ENCODE measurements around the gene IRAK1.
A peak's percentile ranks its signal among the peaks of the same experiment; 100 is the strongest.

Gene IRAK1

DNA sequence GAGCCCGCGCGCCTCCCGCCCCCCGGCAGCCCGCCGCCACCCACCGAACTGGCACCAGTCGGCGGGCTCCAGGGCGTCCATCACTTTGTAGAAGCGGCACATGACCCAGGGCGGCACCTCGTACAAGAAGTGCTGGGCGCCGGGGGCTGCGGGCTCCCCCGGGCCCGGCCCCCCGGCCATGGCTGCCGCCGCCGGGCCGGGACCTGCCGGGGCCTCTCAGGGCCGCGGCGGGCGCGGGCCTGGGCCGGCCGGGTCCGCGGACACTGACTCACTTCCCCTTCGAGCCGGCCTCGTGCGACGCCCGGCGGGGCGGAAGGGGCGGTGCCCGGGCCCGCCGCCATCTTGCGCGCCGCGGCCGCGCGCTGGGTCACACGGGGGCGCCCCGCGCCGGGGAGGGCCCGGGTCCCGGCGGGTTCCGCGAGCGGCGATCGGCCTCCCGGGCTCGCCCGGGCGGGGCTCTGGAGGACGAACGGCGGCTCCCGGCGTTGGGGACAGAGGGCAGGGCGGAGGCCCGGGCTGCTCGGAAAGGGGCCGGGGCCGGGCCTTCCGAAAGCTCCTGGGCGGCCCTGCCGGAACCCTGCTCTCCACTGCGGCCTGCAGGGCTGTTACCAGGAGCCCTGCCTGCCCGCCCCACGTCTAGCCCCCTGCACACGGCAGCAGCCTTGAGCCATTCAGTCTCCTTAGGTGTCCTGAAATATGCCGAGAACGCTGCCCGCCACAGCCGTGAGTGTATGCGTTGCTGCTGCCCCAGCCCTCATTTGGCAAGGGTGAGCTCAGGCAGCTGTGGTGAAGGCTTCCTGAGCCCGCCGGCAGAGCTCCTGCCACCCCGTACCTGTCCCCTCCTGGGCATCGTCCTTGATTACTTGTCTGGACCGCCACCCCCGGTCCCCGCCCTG lies at the start of gene IRAK1:
Gene IRAK1, minus strand, starts transcription at position 270 of the 896 bp plus-strand sequence. Its CDS starts 90 bp downstream, at position 180.
- DNase-seq = peak in 28 of 58 donors; percentile 6 to 55 (median 29)

- DNase-seq = no peak
Observed at GRCh38 chrX:154068560-154068959, 48.9 kb upstream of the IRAK1 start.

- DNase-seq = no peak
Observed at GRCh38 chrX:154064637-154065435, 45.1 kb upstream of the IRAK1 start.

DNA sequence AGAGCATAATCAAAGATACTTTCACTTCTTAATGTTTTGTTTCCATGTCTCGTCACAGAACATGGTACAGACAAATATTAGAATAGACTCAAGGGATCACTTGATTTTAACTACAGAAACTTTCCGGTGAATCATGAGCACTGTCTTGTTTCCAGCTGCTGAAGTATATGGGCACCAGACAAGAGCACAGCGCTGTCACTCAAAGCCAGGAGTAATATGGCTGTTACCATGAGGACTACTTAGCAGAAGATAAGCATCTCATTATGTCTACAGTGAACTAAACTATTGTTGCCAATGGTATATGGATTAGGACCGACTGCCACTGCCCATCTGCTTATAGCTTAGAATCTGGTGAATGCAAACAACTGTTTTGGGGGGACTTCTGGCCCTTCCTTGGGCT lies 43.5 kb upstream of the IRAK1 start:
- no peak for DNase-seq

- DNase-seq = no peak
Observed at GRCh38 chrX:154061801-154062200, 42.1 kb upstream of the IRAK1 start.

- DNase-seq = no peak
Observed at GRCh38 chrX:154059729-154060245, 40.1 kb upstream of the IRAK1 start.

GRCh38 chrX:154059231-154059630 lies 39.5 kb upstream of the IRAK1 start:
- DNase-seq = no peak

DNA sequence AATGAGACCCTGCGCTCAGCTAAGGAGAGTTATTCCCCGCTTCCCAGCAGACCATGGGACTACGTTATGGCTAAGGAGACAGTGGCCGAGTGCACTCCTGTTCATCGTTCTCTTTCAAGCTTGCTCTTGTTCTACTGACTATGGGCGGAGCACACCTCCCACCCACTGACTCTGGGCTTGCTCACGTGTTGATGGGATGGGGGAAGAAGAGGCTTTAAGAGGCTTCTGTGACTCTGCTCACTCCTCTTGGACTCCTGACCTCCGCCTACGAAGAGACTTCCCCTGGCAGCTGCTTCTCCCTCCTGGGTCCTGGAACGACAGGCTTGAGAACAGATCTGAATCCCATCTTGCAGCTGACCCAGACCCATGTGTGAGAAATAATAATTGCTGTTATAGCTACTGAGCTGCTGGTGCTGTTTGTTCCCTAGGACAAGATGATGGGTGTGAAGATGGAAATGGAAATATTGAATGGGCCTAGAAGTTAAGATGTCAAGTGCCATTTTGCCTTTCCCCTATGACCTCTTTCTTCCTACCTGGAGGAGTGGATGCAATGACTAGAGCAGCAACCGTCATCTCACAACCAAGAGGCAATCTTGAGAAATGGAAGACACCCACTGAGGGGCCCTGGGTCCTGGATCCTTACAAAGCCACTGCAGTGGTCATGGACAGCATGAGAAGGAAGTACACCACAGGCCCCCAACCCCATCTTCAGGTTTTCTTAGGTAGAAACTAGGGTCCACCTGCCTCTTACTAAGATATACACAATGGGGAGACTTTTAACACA lies 38.7 kb upstream of the IRAK1 start:
- DNase-seq = no peak

GRCh38 chrX:154057791-154058190 lies 38.1 kb upstream of the IRAK1 start:
- no peak for DNase-seq

- DNase-seq = no peak
Observed at GRCh38 chrX:154056770-154057241, 37.1 kb upstream of the IRAK1 start.

GRCh38 chrX:154051201-154051810 lies 31.6 kb upstream of the IRAK1 start:
- peak in 31 of 58 donors; percentile 1 to 66 (median 23) for DNase-seq

GRCh38 chrX:154050113-154050495 lies 30.4 kb upstream of the IRAK1 start:
- no peak for DNase-seq

DNA sequence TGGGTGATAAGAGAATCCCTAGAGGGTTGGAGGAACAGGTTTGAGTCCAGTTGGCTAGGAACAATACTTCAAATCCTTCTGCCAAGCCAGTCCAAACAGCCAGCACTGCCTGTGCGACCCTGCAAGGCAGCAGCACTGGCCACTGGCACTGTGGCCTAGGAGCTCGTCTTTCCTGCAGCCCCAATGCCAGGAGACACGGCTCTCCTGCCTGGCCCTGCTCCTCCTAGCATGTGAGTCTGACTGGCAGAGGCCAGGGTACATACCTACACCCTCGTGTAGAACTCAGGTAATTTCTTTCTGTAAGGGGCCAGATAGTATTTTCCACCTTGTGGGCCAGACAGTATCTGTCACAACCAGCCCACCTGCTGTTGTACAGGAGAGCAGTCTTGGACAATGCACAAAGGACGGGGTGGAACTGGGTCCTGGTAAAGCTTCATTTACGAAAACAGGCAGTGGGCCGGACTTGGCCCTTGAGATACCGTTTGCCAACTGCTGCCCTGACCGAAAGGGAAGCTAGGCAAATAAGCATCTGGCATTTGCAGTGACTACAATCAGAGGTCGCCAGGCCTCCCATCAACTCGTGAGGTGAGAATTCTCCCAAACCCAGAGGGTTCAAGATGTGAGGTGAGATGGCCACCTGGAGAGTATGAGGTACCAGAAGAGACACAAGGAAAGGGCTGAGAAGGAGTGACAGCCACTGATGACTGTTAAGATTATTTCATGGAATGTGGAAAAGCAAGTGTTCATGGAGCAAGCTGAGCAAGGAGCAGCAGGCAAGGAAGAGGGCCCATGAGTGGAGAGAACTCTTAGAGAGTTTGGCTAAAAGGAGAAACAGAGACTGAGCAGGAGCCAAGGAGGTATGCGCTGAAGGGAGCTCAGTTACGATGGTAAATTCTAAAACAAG lies 29.8 kb upstream of the IRAK1 start:
- no peak for DNase-seq

DNA sequence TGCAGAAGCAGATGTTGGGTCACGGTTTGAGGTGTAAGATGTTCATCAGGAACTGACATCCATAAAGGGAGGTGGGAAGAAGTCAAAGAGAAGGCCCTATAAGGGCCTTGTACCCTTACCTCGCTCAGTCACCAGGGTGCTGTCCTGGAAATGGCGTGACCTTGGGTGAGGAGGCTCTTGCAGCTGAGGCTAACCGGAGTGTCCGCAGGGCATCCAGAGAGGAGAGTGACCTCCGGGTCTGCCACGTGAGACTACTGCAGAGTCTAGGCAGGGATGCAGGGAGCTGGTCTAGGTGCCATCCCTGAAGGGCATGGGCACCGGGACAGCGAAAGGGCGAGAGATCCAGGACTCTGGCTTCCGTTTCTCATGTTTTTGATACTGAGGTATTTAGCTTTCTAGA lies 28.7 kb upstream of the IRAK1 start:
- no peak for DNase-seq

DNA sequence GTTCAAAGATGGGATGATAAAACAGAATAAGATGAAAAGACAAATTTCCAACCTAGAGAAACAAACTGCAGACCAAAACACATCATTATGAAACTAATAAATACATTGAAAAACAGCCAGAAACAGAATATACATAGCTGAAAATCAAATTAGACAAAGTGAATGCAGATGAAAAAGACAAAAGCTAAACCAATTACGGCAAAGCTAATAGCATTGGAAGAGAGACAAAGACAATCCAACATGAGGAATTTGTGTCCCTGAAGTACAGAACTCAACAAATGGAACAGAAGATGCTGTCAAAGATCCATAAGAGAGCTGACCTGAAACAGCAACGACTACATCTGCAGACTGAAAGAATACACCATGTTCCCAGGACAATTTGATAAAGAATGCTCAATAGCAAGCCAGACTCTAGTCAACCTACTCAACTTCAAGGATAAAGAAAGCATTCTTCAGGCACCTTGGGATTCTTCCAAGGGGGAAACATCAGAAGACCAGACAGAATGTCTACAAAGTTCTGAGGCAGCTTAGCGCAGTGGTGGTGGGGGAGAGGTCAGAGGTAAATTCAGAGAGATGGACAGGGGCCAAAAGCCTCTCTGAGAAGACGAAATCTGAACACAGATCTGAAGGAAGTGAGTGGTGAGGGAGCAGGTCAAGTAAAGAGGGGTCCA lies 27.4 kb upstream of the IRAK1 start:
- no peak for DNase-seq

DNA sequence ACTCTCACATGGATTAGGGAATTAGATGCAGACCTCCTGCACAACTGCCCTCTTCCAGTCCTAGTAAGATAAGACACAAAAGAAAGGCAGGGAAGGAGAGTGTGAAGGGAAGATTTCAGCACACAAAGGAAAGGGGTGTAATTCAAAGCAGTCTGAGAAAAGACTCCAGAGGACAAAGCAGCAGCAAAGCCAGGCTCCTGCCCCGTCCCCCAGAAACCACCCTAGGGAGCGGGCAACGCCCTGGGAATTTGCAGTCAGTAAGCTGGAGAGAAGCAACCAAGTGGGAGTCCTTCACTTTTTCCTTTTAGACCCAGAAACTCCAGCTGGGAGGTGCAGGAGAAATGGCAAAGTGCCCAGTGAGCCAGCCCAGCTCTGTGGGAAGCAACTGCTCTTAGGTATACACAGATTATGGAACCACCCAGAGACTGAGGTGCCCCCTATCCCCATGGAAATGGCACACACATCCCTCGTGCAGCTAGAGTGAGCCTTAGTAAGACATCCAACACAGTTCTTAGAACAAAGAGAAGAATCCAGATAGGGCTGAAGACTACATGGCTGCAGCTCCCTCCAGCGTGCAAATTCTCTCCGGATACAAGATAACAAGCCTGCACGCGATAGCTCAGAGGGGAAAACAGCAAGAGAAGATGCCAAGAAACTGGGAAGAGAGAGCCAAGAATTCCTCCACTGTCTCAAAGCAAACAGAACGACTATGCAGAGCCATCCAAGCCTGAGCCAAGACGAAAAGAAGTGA lies 26.5 kb upstream of the IRAK1 start:
- peak in 25 of 58 donors; percentile 1 to 66 (median 16) for DNase-seq

DNA sequence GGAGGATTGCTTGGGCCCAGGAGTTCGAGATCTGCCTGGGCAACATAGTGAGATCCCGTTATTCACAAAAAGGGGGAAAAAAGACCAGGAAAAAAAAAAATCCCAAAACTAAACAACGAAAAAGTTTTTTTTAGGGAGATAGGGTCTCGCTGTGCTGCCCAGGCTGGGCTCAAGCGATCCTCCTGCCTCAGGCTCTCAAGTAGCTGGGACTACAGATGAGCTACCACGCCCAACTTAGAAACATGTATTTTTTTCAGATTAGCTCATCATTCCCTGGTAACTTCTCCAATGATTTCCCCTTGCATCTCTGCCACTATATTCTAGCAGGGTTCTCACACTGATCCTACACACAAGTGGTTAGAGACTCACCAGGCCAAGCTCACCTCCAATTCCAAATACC lies 24.4 kb upstream of the IRAK1 start:
- no peak for DNase-seq
